OCI-LY1 (cell line): ENCODE results near the gene ACY1.

Experiments
- H2AFZ ChIP-seq: fragments of 200-600 bp; sonication (generic), shearing (Covaris generic); 2 replicates; pipeline ENCODE4 v1.6.0; 2014; ENCODE audit warnings: antibody characterized with exemption, mild to moderate bottlenecking, low read length
- H3F3A ChIP-seq: fragments of 200-600 bp; sonication (generic), shearing (Covaris generic); 2 replicates; pipeline ENCODE4 v1.6.0; 2014; ENCODE audit warnings: mild to moderate bottlenecking, antibody characterized with exemption, low read length, moderate library complexity; ENCODE audit not compliant: insufficient read depth
- H3K27ac ChIP-seq: fragments of 200-600 bp; sonication (generic); 2 replicates; pipeline ENCODE4 v1.5.1; 2014; ENCODE audit warnings: low read length, mixed run types, mild to moderate bottlenecking, low read depth; ENCODE audit not compliant: poor library complexity, severe bottlenecking
- H3K27me3 ChIP-seq: fragments of 200-600 bp; sonication (generic); 2 replicates; pipeline ENCODE4 v1.6.0; 2014; ENCODE audit warnings: antibody characterized with exemption, mild to moderate bottlenecking, low read length, moderate library complexity; ENCODE audit not compliant: insufficient read depth
- H3K36me3 ChIP-seq: fragments of 200-600 bp; sonication (generic); 2 replicates; pipeline ENCODE4 v1.6.1; 2014; ENCODE audit warnings: mild to moderate bottlenecking, antibody characterized with exemption, low read length, moderate library complexity, mixed read lengths; ENCODE audit not compliant: insufficient read depth
- H3K4me1 ChIP-seq: fragments of 200-600 bp; sonication (generic); 2 replicates; pipeline ENCODE4 v1.5.1; 2014; ENCODE audit warnings: mild to moderate bottlenecking, low read length, moderate library complexity; ENCODE audit not compliant: insufficient read depth, severe bottlenecking
- H3K4me2 ChIP-seq: fragments of 200-600 bp; sonication (generic), shearing (Covaris generic); 2 replicates; pipeline ENCODE4 v1.6.1; 2014; ENCODE audit warnings: low read length
- H3K4me3 ChIP-seq: fragments of 200-600 bp; sonication (generic); 2 replicates; pipeline ENCODE4 v1.5.1; 2014; ENCODE audit warnings: low read length, low read depth, mild to moderate bottlenecking, mixed read lengths; ENCODE audit not compliant: poor library complexity, severe bottlenecking
- H3K79me2 ChIP-seq: fragments of 200-600 bp; shearing (Covaris generic); 2 replicates; pipeline ENCODE4 v1.6.1; 2016; ENCODE audit warnings: mixed run types, low read length, mixed read lengths; ENCODE audit not compliant: insufficient read depth
- H3K9ac ChIP-seq: fragments of 200-600 bp; sonication (generic), shearing (Covaris generic); 2 replicates; pipeline ENCODE4 v1.6.1; 2014; ENCODE audit warnings: mild to moderate bottlenecking, low read length, mixed read lengths
- H3K9me2 ChIP-seq: fragments of 200-600 bp; sonication (generic), shearing (Covaris generic); 2 replicates; pipeline ENCODE4 v1.6.1; 2014; ENCODE audit warnings: low read depth, mild to moderate bottlenecking, low read length, mixed read lengths
- H3K9me3 ChIP-seq: fragments of 200-600 bp; shearing (Covaris generic); 2 replicates; pipeline ENCODE4 v1.6.1; 2014; ENCODE audit warnings: low read length, mixed read lengths
- H4K20me1 ChIP-seq: fragments of 200-600 bp; sonication (generic), shearing (Covaris generic); 2 replicates; pipeline ENCODE4 v1.6.0; 2016; ENCODE audit warnings: mild to moderate bottlenecking, low read length; ENCODE audit not compliant: insufficient read depth
- EZH2 ChIP-seq: fragments of 200-600 bp; sonication (generic), shearing (Covaris generic); IDR thresholded peaks from 2 replicates; pipeline ENCODE4 v1.8.0; 2017; ENCODE audit warnings: borderline replicate concordance, mixed run types, mild to moderate bottlenecking, antibody characterized with exemption, low read length, moderate library complexity, mixed read lengths
- TF ChIP-seq, protein P1 (sequence below): fragments of 200-600 bp; sonication (generic), shearing (Covaris generic); IDR thresholded peaks from 2 replicates; pipeline ENCODE4 v1.5.1; 2017; ENCODE audit warnings: mild to moderate bottlenecking, antibody characterized with exemption, low read length, moderate library complexity, mixed read lengths

ACY1 gene

GRCh38 chr3:51948016-51948580 lies 35.2 kb upstream of the ACY1 start:
- Histone ChIP-seq H3K4me2 (no peak overlapping the region), H3K9me2 (no peaks in the 10 kb centered on the region), H3K4me3 (no peak overlapping the region), H3K4me1 (no peaks in the 10 kb centered on the region), H3K27ac (no peak overlapping the region), H4K20me1 (no peaks in the 10 kb centered on the region), H2AFZ (no peak overlapping the region), H3K79me2 (no peaks in the 10 kb centered on the region), H3F3A (no peaks in the 10 kb centered on the region), H3K27me3 (0 out of 2 replicates have a peak, but pooled peaks cover 3% of the 10 kb centered on the region), H3K9ac (no peak overlapping the region), H3K9me3 (no peaks in the 10 kb centered on the region), H3K36me3 (no peaks in the 10 kb centered on the region)
- TF ChIP-seq EZH2: no peak
- TF ChIP-seq, protein P1, sequence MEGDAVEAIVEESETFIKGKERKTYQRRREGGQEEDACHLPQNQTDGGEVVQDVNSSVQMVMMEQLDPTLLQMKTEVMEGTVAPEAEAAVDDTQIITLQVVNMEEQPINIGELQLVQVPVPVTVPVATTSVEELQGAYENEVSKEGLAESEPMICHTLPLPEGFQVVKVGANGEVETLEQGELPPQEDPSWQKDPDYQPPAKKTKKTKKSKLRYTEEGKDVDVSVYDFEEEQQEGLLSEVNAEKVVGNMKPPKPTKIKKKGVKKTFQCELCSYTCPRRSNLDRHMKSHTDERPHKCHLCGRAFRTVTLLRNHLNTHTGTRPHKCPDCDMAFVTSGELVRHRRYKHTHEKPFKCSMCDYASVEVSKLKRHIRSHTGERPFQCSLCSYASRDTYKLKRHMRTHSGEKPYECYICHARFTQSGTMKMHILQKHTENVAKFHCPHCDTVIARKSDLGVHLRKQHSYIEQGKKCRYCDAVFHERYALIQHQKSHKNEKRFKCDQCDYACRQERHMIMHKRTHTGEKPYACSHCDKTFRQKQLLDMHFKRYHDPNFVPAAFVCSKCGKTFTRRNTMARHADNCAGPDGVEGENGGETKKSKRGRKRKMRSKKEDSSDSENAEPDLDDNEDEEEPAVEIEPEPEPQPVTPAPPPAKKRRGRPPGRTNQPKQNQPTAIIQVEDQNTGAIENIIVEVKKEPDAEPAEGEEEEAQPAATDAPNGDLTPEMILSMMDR: no peak

DNA sequence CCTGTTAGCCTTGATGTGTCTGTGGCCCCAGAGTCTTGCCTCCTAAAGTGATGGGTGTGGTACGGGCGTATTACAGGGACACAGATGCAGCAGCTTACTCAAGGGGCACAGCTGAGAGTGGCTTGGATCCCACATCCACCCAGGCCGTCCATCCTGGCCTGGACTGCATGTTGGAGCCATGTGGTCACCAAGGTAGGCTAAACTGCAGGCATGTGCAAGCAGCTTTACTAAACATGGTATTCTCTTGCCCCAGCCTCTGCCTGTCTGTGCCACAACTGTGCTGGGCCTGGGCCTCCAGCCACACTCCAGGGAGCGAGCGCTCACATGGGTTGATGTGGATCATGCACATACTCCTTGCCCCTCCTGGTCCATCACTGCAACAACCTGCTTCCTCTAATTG lies 34.2 kb upstream of the ACY1 start:
- H3K9me2 ChIP-seq: no peaks in the 10 kb centered on the region
- no peaks in the 10 kb centered on the region for H3K9me3 ChIP-seq
- no peaks in the 10 kb centered on the region for H4K20me1 ChIP-seq
- H3K27me3 ChIP-seq: 0 out of 2 replicates have a peak, but pooled peaks cover 3% of the 10 kb centered on the region
- TF ChIP-seq, protein P1: no peak
- no peak for TF ChIP-seq EZH2
- no peaks in the 10 kb centered on the region for H3F3A ChIP-seq
- no peak overlapping the region for H3K4me3 ChIP-seq
- H2AFZ ChIP-seq: no peak overlapping the region
- no peaks in the 10 kb centered on the region for H3K4me1 ChIP-seq
- H3K79me2 ChIP-seq: no peaks in the 10 kb centered on the region
- H3K9ac ChIP-seq: no peak overlapping the region
- H3K36me3 ChIP-seq: no peaks in the 10 kb centered on the region
- H3K4me2 ChIP-seq: no peak overlapping the region
- H3K27ac ChIP-seq: no peak overlapping the region

DNA sequence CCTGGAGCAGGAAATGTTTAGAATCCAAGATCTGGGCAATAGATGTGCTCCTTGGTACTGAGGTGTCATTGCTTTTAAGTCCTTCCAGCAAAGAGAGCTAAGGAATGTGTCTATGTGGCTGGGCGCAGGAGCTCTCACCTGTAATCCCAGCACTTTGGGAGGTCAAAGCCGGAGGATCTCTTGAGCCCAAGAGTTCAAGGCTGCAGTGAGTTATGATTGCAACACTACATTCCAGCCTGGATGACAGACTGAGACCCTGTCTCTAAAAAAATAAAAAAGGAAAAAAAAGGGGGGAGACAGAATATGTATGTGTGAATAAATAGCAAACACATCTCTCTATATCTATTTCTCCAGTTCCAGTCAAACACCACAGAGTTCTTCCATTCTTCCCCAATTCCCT lies 32.4 kb upstream of the ACY1 start:
- no peak overlapping the region for H3K4me3 ChIP-seq
- H2AFZ ChIP-seq: no peak overlapping the region
- 0 out of 2 replicates have a peak, but pooled peaks cover 3% of the 10 kb centered on the region for H3K27me3 ChIP-seq
- no peaks in the 10 kb centered on the region for H3F3A ChIP-seq
- no peaks in the 10 kb centered on the region for H4K20me1 ChIP-seq
- H3K4me2 ChIP-seq: no peak overlapping the region
- H3K27ac ChIP-seq: no peak overlapping the region
- no peaks in the 10 kb centered on the region for H3K4me1 ChIP-seq
- no peaks in the 10 kb centered on the region for H3K36me3 ChIP-seq
- TF ChIP-seq EZH2: no peak
- TF ChIP-seq, protein P1: no peak
- H3K9me3 ChIP-seq: no peaks in the 10 kb centered on the region
- no peaks in the 10 kb centered on the region for H3K9me2 ChIP-seq
- H3K9ac ChIP-seq: no peak overlapping the region
- H3K79me2 ChIP-seq: no peaks in the 10 kb centered on the region
